GM12801 (cell line): ENCODE measurements around the gene TBPL1.

Experiments used
- TF ChIP-seq, protein P1 (sequence below): IDR thresholded peaks from one replicate; pipeline ENCODE4 v1.5.1; 2011; ENCODE audit warnings: control low read depth; ENCODE audit not compliant: insufficient read length; ENCODE audit errors: extremely low read depth

TBPL1 gene

DNA sequence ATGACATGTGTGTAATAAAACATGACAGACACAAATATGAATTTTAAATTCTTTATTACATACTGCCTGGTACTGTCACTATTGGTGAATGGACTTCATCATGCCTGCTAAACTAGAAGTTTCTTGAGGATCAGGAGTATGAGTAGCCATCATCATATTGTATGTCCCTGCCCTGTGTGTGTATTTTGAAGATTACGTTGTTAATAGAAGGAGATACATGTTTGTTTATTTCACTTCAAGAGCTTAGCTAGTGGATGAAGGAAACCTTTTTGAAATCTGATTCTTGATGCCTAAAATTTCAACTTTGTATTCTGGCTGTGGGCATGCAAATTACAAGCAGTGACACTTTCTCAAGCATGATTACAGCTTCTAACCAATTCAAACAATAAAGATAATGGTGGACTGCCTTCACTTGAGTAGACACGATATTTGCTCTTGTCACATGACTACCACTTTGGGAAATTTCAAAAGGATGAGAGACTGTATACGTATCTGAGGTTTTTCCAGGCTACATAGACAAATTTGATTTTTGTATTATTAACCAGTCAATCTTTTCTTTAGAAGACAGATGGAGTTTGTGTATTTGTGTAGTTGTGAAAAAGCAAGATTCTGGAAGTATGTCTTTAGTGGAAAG, 3.5 kb downstream of the TBPL1 start:
- TF ChIP-seq, protein P1, sequence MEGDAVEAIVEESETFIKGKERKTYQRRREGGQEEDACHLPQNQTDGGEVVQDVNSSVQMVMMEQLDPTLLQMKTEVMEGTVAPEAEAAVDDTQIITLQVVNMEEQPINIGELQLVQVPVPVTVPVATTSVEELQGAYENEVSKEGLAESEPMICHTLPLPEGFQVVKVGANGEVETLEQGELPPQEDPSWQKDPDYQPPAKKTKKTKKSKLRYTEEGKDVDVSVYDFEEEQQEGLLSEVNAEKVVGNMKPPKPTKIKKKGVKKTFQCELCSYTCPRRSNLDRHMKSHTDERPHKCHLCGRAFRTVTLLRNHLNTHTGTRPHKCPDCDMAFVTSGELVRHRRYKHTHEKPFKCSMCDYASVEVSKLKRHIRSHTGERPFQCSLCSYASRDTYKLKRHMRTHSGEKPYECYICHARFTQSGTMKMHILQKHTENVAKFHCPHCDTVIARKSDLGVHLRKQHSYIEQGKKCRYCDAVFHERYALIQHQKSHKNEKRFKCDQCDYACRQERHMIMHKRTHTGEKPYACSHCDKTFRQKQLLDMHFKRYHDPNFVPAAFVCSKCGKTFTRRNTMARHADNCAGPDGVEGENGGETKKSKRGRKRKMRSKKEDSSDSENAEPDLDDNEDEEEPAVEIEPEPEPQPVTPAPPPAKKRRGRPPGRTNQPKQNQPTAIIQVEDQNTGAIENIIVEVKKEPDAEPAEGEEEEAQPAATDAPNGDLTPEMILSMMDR, result no peak

DNA sequence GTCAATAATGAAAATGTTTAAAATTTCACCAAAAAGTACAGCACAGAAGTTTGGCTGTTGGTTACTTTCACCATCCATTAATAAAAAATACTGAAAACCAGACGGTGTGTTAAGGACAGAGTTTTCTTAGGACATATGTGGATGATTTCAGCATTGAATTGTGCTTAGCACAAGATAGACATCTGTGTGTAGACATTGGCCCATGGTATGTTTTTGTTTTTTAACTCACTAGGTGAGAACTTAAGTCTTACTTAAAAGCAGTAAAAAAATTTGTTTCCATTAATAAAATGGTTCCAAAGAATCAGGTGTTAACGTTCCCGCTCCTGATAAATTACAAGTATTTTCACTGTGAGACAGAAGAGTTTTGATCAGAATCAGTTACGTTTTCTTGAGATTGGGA, 4.2 kb downstream of the TBPL1 start:
- TF ChIP-seq, protein P1, result no peak

DNA sequence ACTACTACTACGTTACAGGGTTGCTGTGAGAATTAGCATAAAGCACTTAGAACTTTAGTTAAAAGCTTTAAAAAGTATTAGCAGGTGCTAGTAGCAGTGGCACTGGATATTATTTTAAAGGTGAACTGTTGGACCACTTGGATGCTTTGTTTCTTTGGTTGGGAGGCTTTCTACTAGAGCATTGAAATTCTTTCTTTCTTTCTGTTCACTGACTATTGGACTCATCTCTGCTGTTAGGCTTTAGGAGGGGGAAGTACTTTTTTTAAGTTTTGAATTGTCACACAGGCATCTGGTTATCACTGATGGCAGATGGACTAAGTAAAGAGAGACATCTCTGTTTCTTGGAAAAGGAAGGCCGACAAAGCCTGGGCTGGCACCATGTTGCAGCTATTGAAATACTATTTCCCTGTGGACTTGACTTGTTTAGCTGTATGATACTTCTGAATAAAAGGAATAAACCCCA, 4.8 kb downstream of the TBPL1 start:
- TF ChIP-seq, protein P1, result no peak

DNA sequence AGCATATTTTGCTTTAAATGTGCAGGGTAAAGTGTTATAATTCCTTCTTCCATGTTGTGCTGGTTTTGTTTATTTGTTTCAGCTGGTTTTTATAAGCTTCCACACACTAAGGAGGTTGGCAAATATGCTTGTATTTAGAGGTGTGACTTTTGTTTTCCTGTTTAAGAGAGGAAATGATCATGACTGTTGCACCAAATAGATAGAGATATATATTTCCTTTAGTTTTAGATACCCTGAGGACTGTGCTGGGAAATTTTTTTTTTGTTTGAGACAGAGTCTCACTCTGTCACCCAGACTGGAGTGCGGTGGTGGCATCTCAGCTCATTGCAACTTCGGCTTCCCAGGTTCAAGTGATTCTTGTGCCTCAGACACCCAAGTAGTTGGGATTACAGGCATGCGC, 5.8 kb downstream of the TBPL1 start:
- TF ChIP-seq, protein P1, result no peak

DNA sequence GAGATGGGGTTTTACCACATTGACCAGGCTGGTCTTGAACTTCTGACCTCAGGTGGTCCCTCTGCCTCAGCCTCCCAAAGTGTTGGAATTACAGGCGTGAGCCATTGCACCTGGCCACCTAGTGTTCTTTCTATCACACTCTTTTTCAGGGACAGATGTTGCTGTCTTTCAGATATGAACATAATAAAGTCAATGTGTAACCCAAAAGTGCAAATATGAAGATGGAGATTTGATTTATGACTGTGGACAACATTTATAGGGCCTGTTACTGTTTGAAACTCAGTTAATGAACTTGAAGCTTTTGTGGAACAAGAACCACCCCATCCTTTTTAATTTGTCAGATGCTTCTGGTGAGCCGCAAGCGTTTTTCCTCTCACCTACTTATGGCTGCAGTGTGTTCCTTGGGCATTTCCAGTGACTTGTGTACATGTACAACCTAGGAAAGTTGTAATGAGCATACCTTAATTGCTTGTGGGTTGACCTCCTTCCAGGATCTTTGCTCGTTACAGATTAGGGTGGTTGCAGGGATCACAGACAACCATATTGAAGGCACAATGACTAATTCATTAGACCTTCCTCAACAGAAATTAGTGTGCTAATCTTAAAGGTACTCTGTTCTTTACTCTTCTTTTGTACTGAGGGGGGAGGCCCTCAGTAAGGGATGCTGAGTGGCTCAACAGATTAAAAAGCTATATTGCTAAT, 6.8 kb downstream of the TBPL1 start:
- TF ChIP-seq, protein P1, result no peak

DNA sequence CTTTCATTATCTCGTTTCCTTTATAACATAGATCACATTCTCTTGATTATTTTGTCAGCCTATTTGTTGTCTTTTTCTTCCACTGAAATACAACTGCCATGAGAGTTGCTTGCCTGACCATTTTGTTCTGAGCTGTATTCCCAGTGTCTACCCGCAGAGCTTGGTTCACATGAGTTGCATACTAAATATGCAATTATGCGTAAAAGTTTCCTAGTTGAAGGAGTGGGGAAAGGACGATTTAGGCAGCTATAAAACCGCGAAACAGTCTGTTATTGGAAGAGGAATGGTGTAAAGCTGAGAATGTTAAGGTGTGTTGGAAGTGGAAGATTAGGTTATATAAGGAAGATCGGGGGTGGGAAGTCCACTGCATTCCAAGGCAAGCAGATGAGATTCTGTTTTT, 8.8 kb downstream of the TBPL1 start:
- TF ChIP-seq, protein P1, result no peak

DNA sequence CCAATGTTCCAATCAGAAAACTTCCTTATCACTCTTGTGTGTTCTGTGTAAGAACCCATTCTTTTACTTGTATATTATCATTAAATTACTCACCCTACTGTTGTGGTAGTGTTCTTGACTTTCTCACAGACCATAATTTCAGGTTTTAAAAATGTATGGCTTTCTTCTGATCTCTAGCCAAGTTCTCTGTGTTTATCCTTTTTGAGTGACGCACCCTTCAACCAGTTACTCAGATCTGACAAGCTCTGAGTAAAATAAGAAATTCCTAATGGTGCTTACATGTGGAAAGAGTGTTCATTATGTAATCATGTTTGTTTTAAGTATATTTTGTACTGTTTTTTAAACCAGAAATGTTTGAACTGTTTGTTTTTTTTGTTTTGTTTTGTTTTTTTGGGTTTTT, 11.0 kb downstream of the TBPL1 start:
- TF ChIP-seq, protein P1, result no peak
